WTC11 (cell line): ENCODE results near the gene ARHGAP35. TPM values are rescaled to one million over a fixed set of nuclear protein-coding genes. Genes with fewer than 3 reads are reported as not detected.
A peak's percentile ranks its signal among the peaks of the same experiment; 100 is the strongest.

ENCODE experiments used
- ATAC-seq: fragments of 200-7000 bp; cut with Tn5 transposase; 2 replicates; pipeline ENCODE4 v1.10.0; 2021; ENCODE audit warnings: mild to moderate bottlenecking, moderate library complexity
- CTCF ChIA-PET: fragments of 300-600 bp; sonication (Branson Sonifier 250); formaldehyde crosslinking; loops from one replicate; lab custom pipeline; 2021; ENCODE audit warnings: antibody characterized with exemption; lab: Charles Lee
- POLR2A ChIA-PET: fragments of 350-600 bp; sonication (Branson Sonifier 250); formaldehyde crosslinking; loops from one replicate; lab custom pipeline; 2021; ENCODE audit warnings: antibody characterized with exemption; lab: Charles Lee
- DNase-seq: peaks from one replicate; pipeline ENCODE4 v3.0.0; 2021; ENCODE audit warnings: low spot score
- H3K27ac Mint-ChIP-seq: 2 replicates; pipeline ENCODE4 v1.8.0; 2021; ENCODE audit warnings: mixed read lengths
- H3K27me3 Mint-ChIP-seq: 2 replicates; pipeline ENCODE4 v1.8.0; 2021; ENCODE audit warnings: low read depth, mild to moderate bottlenecking, moderate library complexity, mixed read lengths
- H3K36me3 Mint-ChIP-seq: 2 replicates; pipeline ENCODE4 v1.8.0; 2021; ENCODE audit warnings: mixed read lengths
- H3K4me1 Mint-ChIP-seq: 2 replicates; pipeline ENCODE4 v1.8.0; 2022; ENCODE audit warnings: mixed read lengths
- H3K4me3 Mint-ChIP-seq: 2 replicates; pipeline ENCODE4 v1.8.0; 2021; ENCODE audit warnings: mild to moderate bottlenecking, moderate library complexity, mixed read lengths
- H3K9me3 Mint-ChIP-seq: 2 replicates; pipeline ENCODE4 v1.8.0; 2021; ENCODE audit warnings: mixed read lengths
- CBFB ChIP-seq: sonication (generic); formaldehyde crosslinking; IDR thresholded peaks from 2 replicates; pipeline ENCODE4 v1.8.1; 2022; ENCODE audit warnings: mild to moderate bottlenecking, low read depth, missing genetic modification reagents
- CREB1 ChIP-seq: sonication (generic); formaldehyde crosslinking; IDR thresholded peaks from 2 replicates; pipeline ENCODE4 v1.8.0; 2023; ENCODE audit warnings: mild to moderate bottlenecking, missing genetic modification reagents
- ESRRA ChIP-seq: sonication (generic); formaldehyde crosslinking; IDR thresholded peaks from 2 replicates; pipeline ENCODE4 v1.8.1; 2022; ENCODE audit warnings: mild to moderate bottlenecking, missing genetic modification reagents, borderline replicate concordance
- GTF2I ChIP-seq: fragments of 250-450 bp; sonication (Bioruptor Pico); conservative IDR thresholded peaks from 2 replicates; pipeline ENCODE4 v1.4.0; 2021; ENCODE audit warnings: mild to moderate bottlenecking
- JAZF1 ChIP-seq: fragments of 250-450 bp; sonication (Bioruptor Pico); IDR thresholded peaks from 2 replicates; pipeline ENCODE4 v1.9.0; 2021; ENCODE audit warnings: moderate library complexity, mild to moderate bottlenecking, inconsistent platforms
- KAT7 ChIP-seq: sonication (generic); formaldehyde crosslinking; IDR thresholded peaks from 2 replicates; pipeline ENCODE4 v1.8.1; 2023; ENCODE audit warnings: missing genetic modification reagents, mild to moderate bottlenecking, borderline replicate concordance
- MXD4 ChIP-seq: fragments of 250-450 bp; sonication (Bioruptor Pico); IDR thresholded peaks from 2 replicates; pipeline ENCODE4 v1.8.0; 2021; ENCODE audit warnings: mild to moderate bottlenecking, moderate library complexity, borderline replicate concordance
- OVOL2 ChIP-seq: fragments of 250-450 bp; sonication (Bioruptor Pico); IDR thresholded peaks from 2 replicates; pipeline ENCODE4 v1.9.0; 2021; ENCODE audit warnings: mild to moderate bottlenecking, borderline replicate concordance
- SMAD4 ChIP-seq: sonication (generic); formaldehyde crosslinking; IDR thresholded peaks from 2 replicates; pipeline ENCODE4 v1.8.0; 2022; ENCODE audit warnings: mild to moderate bottlenecking, missing genetic modification reagents
- TEAD1 ChIP-seq: sonication (generic); formaldehyde crosslinking; IDR thresholded peaks from 2 replicates; pipeline ENCODE4 v1.8.0; 2022; ENCODE audit warnings: mild to moderate bottlenecking, missing genetic modification reagents
- TEAD4 ChIP-seq: sonication (generic); formaldehyde crosslinking; IDR thresholded peaks from 2 replicates; pipeline ENCODE4 v1.8.0; 2022; ENCODE audit warnings: mild to moderate bottlenecking, missing genetic modification reagents
- ZNF121 ChIP-seq: sonication (generic); formaldehyde crosslinking; IDR thresholded peaks from 2 replicates; pipeline ENCODE4 v1.8.0; 2023; ENCODE audit warnings: missing genetic modification reagents
- ZNF232 ChIP-seq: sonication (generic); formaldehyde crosslinking; IDR thresholded peaks from 2 replicates; pipeline ENCODE4 v1.8.0; 2022; ENCODE audit warnings: mild to moderate bottlenecking, missing genetic modification reagents
- total RNA-seq: library from RNA; stranded (reverse); gene quantifications from 3 replicates; pipeline ENCODE4 v1.2.3, GENCODE V29; 2021
- TF ChIP-seq, protein P1 (sequence below): sonication (generic); formaldehyde crosslinking; IDR thresholded peaks from 2 replicates; pipeline ENCODE4 v1.8.0; 2022; ENCODE audit warnings: mild to moderate bottlenecking, missing genetic modification reagents
- TF ChIP-seq, protein P2 (sequence below): fragments of 250-450 bp; sonication (Bioruptor Pico); IDR thresholded peaks from 2 replicates; pipeline ENCODE4 v1.9.0; 2021; ENCODE audit warnings: mild to moderate bottlenecking
- TF ChIP-seq, protein P3 (sequence below): sonication (generic); formaldehyde crosslinking; IDR thresholded peaks from 2 replicates; pipeline ENCODE4 v1.8.1; 2023; ENCODE audit warnings: mild to moderate bottlenecking, missing genetic modification reagents, moderate library complexity
- TF ChIP-seq, protein P4 (sequence below): sonication (generic); formaldehyde crosslinking; IDR thresholded peaks from 2 replicates; pipeline ENCODE4 v1.8.0; 2022; ENCODE audit warnings: mild to moderate bottlenecking, missing genetic modification reagents
- TF ChIP-seq, protein P5 (sequence below): sonication (generic); formaldehyde crosslinking; IDR thresholded peaks from 2 replicates; pipeline ENCODE4 v1.8.1; 2023; ENCODE audit warnings: mild to moderate bottlenecking, missing genetic modification reagents

Gene ARHGAP35
- total RNA-seq, 1 experiment from 2014 or later: 56.3 TPM

DNA sequence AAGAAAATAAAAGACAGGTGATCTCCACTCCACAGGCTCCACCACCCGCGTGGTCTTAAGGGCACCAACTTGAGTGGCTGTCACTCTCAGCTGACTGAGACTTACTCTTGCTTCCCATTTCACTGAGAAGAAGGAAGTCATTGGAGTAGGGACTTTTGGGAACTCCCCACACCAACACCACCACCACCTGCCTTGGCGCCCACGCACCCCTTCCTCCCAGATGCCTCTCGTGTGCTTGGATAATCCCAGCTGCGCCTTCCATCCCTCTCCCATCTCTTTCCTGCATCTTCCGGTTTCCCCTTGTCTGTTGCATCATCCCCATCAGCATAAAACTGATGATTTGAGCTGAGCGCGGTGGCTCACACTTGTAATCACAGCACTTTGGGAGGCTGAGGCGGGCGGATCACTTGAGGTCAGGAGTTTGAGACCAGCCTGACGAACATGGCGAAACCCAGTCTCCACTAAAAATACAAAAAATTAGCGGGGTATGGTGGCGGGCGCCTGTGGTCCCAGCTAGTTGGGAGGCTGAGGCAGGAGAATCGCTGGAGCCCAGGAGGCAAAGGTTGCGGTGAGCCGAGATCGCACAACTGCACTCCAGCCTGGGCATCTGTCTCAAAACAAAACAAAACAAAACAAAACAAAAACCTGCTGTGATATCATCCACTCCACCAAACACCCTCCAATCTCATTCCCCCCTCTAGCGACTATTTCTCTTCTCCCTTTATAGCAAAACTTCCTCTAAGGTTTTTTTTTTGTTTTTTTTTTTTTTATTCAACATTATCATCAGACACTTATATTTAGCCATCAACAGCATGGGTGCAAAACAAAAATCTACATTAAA lies 35.7 kb upstream of the ARHGAP35 start:
- DNase-seq (no peak), ATAC-seq (no peak)
- Mint-ChIP-seq H3K36me3 (no peaks in the 10 kb centered on the region), H3K4me3 (no peak overlapping the region), H3K4me1 (peaks cover 16% of the 10 kb centered on the region), H3K27ac (0 out of 2 replicates have a peak overlapping the region, but pooled peaks have one; percentile 24), H3K27me3 (no peaks in the 10 kb centered on the region), H3K9me3 (no peaks in the 10 kb centered on the region)
- TF ChIP-seq, protein P1, sequence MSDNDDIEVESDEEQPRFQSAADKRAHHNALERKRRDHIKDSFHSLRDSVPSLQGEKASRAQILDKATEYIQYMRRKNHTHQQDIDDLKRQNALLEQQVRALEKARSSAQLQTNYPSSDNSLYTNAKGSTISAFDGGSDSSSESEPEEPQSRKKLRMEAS (CRISPR knock-in tag): no peak
- TF ChIP-seq SMAD4 (CRISPR knock-in tag): no peak
- TF ChIP-seq JAZF1 (CRISPR knock-in tag): no peak
- TF ChIP-seq ZNF232 (CRISPR knock-in tag): no peak
- TF ChIP-seq, protein P2, sequence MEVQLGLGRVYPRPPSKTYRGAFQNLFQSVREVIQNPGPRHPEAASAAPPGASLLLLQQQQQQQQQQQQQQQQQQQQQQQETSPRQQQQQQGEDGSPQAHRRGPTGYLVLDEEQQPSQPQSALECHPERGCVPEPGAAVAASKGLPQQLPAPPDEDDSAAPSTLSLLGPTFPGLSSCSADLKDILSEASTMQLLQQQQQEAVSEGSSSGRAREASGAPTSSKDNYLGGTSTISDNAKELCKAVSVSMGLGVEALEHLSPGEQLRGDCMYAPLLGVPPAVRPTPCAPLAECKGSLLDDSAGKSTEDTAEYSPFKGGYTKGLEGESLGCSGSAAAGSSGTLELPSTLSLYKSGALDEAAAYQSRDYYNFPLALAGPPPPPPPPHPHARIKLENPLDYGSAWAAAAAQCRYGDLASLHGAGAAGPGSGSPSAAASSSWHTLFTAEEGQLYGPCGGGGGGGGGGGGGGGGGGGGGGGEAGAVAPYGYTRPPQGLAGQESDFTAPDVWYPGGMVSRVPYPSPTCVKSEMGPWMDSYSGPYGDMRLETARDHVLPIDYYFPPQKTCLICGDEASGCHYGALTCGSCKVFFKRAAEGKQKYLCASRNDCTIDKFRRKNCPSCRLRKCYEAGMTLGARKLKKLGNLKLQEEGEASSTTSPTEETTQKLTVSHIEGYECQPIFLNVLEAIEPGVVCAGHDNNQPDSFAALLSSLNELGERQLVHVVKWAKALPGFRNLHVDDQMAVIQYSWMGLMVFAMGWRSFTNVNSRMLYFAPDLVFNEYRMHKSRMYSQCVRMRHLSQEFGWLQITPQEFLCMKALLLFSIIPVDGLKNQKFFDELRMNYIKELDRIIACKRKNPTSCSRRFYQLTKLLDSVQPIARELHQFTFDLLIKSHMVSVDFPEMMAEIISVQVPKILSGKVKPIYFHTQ (CRISPR knock-in tag): no peak
- TF ChIP-seq, protein P3, sequence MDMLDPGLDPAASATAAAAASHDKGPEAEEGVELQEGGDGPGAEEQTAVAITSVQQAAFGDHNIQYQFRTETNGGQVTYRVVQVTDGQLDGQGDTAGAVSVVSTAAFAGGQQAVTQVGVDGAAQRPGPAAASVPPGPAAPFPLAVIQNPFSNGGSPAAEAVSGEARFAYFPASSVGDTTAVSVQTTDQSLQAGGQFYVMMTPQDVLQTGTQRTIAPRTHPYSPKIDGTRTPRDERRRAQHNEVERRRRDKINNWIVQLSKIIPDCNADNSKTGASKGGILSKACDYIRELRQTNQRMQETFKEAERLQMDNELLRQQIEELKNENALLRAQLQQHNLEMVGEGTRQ: no peak
- ChIA-PET POLR2A (interaction anchor here (0.7 kb wide), 1 partner anchor 11 kb away, joined by 3 read pairs; no protein-coding TSS in a partner anchor), CTCF (interaction anchor here (0.6 kb wide), 2 partner anchors 16 to 25 kb away, joined by 3 to 6 read pairs; no protein-coding TSS in a partner anchor)

DNA sequence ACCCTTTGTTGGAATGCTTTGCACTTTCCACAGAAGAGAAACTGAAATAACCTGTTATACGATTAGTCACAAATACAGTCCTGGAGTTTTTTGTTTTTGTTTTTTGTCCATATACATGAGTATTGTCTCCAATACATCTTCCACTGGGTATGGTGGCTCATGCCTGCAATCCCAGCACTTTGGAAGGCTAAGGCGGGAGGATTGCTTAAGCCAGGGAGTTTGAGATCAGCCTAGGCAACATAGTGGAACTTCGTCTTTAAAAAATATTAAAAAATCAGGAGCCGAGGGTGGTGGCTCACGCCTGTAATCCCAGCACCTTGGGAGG lies 35.1 kb upstream of the ARHGAP35 start:
- POLR2A ChIA-PET: interaction anchor here (0.9 kb wide), 1 partner anchor 21 kb away, joined by 3 read pairs; no protein-coding TSS in a partner anchor
- H3K4me1 Mint-ChIP-seq: peaks cover 13% of the 10 kb centered on the region
- DNase-seq: no peak
- CTCF ChIA-PET: no interaction called here
- H3K9me3 Mint-ChIP-seq: peaks cover 1% of the 10 kb centered on the region
- no peak for ATAC-seq
- no peaks in the 10 kb centered on the region for H3K27me3 Mint-ChIP-seq
- H3K4me3 Mint-ChIP-seq: no peak overlapping the region
- TF ChIP-seq JAZF1 (CRISPR knock-in tag) (no peak), CBFB (CRISPR knock-in tag) (no peak)
- H3K36me3 Mint-ChIP-seq: no peaks in the 10 kb centered on the region
- H3K27ac Mint-ChIP-seq: no peak overlapping the region

DNA sequence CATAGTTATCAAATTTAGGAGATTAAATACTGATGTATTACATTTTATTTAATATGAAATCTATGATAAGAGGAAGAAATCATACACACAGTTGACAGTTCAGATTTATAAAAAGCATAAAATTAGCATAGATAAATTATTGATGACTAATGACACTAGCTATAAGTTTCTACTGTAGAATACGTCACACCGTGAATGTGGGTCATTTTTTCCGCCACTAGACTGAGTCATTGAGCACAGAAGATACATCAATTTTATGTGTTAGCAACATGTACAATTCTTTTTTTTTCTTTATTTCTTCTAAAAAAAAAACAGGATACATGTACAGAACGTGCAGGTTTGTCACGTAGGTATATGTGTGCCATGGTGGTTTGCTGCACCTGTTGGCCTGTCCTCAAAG lies 32.3 kb upstream of the ARHGAP35 start:
- peaks cover 7% of the 10 kb centered on the region for H3K9me3 Mint-ChIP-seq
- no peak overlapping the region for H3K27ac Mint-ChIP-seq
- no peak overlapping the region for H3K4me3 Mint-ChIP-seq
- ChIA-PET POLR2A (no interaction called here), CTCF (interaction anchor here (2.0 kb wide), 1 partner anchor 12 kb away, joined by 20 read pairs; no protein-coding TSS in a partner anchor)
- peaks cover 8% of the 10 kb centered on the region; the same call in 1 of the 2 replicates for H3K4me1 Mint-ChIP-seq
- TF ChIP-seq TEAD4 (no peak), OVOL2 (CRISPR knock-in tag) (no peak), ESRRA (CRISPR knock-in tag) (no peak), ZNF121 (no peak), JAZF1 (CRISPR knock-in tag) (no peak), GTF2I (CRISPR knock-in tag) (no peak), TEAD1 (CRISPR knock-in tag) (no peak), KAT7 (CRISPR knock-in tag) (no peak), CREB1 (no peak), MXD4 (CRISPR knock-in tag) (no peak)
- TF ChIP-seq, protein P4, sequence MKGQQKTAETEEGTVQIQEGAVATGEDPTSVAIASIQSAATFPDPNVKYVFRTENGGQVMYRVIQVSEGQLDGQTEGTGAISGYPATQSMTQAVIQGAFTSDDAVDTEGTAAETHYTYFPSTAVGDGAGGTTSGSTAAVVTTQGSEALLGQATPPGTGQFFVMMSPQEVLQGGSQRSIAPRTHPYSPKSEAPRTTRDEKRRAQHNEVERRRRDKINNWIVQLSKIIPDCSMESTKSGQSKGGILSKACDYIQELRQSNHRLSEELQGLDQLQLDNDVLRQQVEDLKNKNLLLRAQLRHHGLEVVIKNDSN (CRISPR knock-in tag): no peak
- TF ChIP-seq, protein P5, sequence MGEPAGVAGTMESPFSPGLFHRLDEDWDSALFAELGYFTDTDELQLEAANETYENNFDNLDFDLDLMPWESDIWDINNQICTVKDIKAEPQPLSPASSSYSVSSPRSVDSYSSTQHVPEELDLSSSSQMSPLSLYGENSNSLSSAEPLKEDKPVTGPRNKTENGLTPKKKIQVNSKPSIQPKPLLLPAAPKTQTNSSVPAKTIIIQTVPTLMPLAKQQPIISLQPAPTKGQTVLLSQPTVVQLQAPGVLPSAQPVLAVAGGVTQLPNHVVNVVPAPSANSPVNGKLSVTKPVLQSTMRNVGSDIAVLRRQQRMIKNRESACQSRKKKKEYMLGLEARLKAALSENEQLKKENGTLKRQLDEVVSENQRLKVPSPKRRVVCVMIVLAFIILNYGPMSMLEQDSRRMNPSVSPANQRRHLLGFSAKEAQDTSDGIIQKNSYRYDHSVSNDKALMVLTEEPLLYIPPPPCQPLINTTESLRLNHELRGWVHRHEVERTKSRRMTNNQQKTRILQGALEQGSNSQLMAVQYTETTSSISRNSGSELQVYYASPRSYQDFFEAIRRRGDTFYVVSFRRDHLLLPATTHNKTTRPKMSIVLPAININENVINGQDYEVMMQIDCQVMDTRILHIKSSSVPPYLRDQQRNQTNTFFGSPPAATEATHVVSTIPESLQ: no peak
- no peaks in the 10 kb centered on the region for H3K27me3 Mint-ChIP-seq
- DNase-seq (no peak), ATAC-seq (no peak)
- no peaks in the 10 kb centered on the region for H3K36me3 Mint-ChIP-seq
